H1 (cell line): ENCODE data around the gene CHMP6. TPM values are rescaled to one million over a fixed set of nuclear protein-coding genes. Genes with fewer than 3 reads are reported as not detected.
A peak's percentile ranks its signal among the peaks of the same experiment; 100 is the strongest.

ENCODE experiments used
- CTCF ChIA-PET: fragments of 300-600 bp; sonication (Branson Sonifier 250); formaldehyde crosslinking; loops from one replicate; lab custom pipeline; 2021; ENCODE audit not compliant: partially characterized antibody; lab: Charles Lee
- POLR2A ChIA-PET: fragments of 300-600 bp; sonication (Branson Sonifier 250); formaldehyde crosslinking; loops from one replicate; lab custom pipeline; 2021; ENCODE audit warnings: inconsistent platforms; ENCODE audit not compliant: partially characterized antibody; lab: Charles Lee
- DNase-seq, 2 experiments: peaks; one replicate each; pipeline versions ENCODE4 v3.0.0 to v3.0.0-alpha.2; 2010 to 2022; ENCODE audit warnings: low spot score in 2 of 2, low read depth in 1 of 2, mixed read lengths in 1 of 2
- FAIRE-seq: peaks from 2 replicates; lab custom pipeline; 2011; peaks lifted over from hg19 to GRCh38; lab: Jason Lieb, UNC
- H2AFZ ChIP-seq: 2 replicates; pipeline ENCODE4 v1.8.1; 2012; ENCODE audit warnings: low read length, inconsistent platforms
- H2AK5ac ChIP-seq: 2 replicates; pipeline ENCODE4 v1.6.1; 2013; ENCODE audit warnings: low read depth, low read length
- H2BK120ac ChIP-seq: replicated peaks from 2 replicates; pipeline ENCODE3; 2013; ENCODE audit warnings: low read depth, low read length, inconsistent platforms
- H2BK12ac ChIP-seq: 2 replicates; pipeline ENCODE4 v1.6.1; 2013; ENCODE audit warnings: low read depth, low read length
- H2BK15ac ChIP-seq: 2 replicates; pipeline ENCODE4 v1.6.1; 2013; ENCODE audit warnings: low read length
- H2BK20ac ChIP-seq: 2 replicates; pipeline ENCODE4 v1.6.1; 2013; ENCODE audit warnings: low read length
- H2BK5ac ChIP-seq: 2 replicates; pipeline ENCODE4 v1.6.1; 2013; ENCODE audit warnings: low read depth, low read length
- H3K14ac ChIP-seq: 2 replicates; pipeline ENCODE4 v1.6.1; 2013; ENCODE audit warnings: inconsistent platforms; ENCODE audit not compliant: insufficient read length
- H3K18ac ChIP-seq: 2 replicates; pipeline ENCODE4 v1.6.1; 2013; ENCODE audit warnings: low read length; ENCODE audit errors: extremely low read depth
- H3K23ac ChIP-seq: 2 replicates; pipeline ENCODE4 v1.6.1; 2013; ENCODE audit warnings: inconsistent platforms; ENCODE audit not compliant: insufficient read length
- H3K23me2 ChIP-seq: 2 replicates; pipeline ENCODE4 v1.6.1; 2013; ENCODE audit warnings: low read depth, low read length
- H3K27ac ChIP-seq: 2 replicates; pipeline ENCODE4 v1.6.1; 2011; ENCODE audit warnings: low read depth, low read length, inconsistent platforms
- H3K27me3 ChIP-seq, 4 experiments: replicated peaks in 1 of 4; 1 replicate in 1 of 4; 2 replicates in 3 of 4; pipeline versions ENCODE4 v1.6.1 to v1.8.1; 2011 to 2013; ENCODE audit warnings: low read length in 3 of 4, mild to moderate bottlenecking in 3 of 4, inconsistent platforms in 2 of 4, mixed read lengths in 2 of 4, moderate library complexity in 1 of 4; ENCODE audit not compliant: control insufficient read depth in 3 of 4, insufficient read depth in 3 of 4; ENCODE audit errors: extremely low read depth in 1 of 4
- H3K36me3 ChIP-seq, 4 experiments: 2 replicates each; pipeline versions ENCODE4 v1.6.1 to v1.8.1; 2011 to 2013; ENCODE audit warnings: mild to moderate bottlenecking in 4 of 4, low read length in 3 of 4, moderate library complexity in 2 of 4, control low read depth in 1 of 4, inconsistent platforms in 1 of 4; ENCODE audit not compliant: insufficient read depth in 4 of 4, control insufficient read depth in 2 of 4
- H3K4ac ChIP-seq: replicated peaks from 2 replicates; pipeline ENCODE3; 2013; ENCODE audit warnings: low read length, low read depth, mixed read lengths, inconsistent platforms; ENCODE audit not compliant: insufficient read length
- H3K4me1 ChIP-seq, 4 experiments: replicated peaks in 1 of 4; 1 replicate in 1 of 4; 2 replicates in 3 of 4; pipeline versions ENCODE4 v1.6.1 to v1.8.1; 2011 to 2013; ENCODE audit warnings: low read length in 3 of 4, inconsistent platforms in 2 of 4, mixed read lengths in 1 of 4; ENCODE audit not compliant: insufficient read depth in 4 of 4, control insufficient read depth in 3 of 4
- H3K4me2 ChIP-seq, 2 experiments: 2 replicates each; pipeline versions ENCODE4 v1.6.1 to v1.8.1; 2011 to 2013; ENCODE audit warnings: low read depth in 2 of 2, low read length in 2 of 2, control low read depth in 1 of 2, inconsistent platforms in 1 of 2, mild to moderate bottlenecking in 1 of 2; ENCODE audit not compliant: insufficient read depth in 1 of 2
- H3K4me3 ChIP-seq, 4 experiments: fragments of 200-600, 300-600 bp in 1 of 4; sonication (generic), shearing (Covaris generic), sonication (Bioruptor Twin) in 1 of 4; 2 replicates each; pipeline versions ENCODE4 v1.5.1 to v1.8.1; 2011 to 2016; ENCODE audit warnings: low read length in 4 of 4, low read depth in 3 of 4, control low read depth in 2 of 4, inconsistent platforms in 2 of 4, mild to moderate bottlenecking in 2 of 4, mixed read lengths in 1 of 4, moderate library complexity in 1 of 4; ENCODE audit not compliant: insufficient read depth in 2 of 4; ENCODE audit errors: extremely low read depth in 1 of 4
- H3K56ac ChIP-seq: replicated peaks from 2 replicates; pipeline ENCODE3; 2013; ENCODE audit warnings: low read depth, mild to moderate bottlenecking, mixed read lengths, low read length, inconsistent platforms; ENCODE audit not compliant: insufficient read length
- H3K79me1 ChIP-seq: 2 replicates; pipeline ENCODE4 v1.6.1; 2013; ENCODE audit warnings: low read depth, low read length, control low read depth
- H3K79me2 ChIP-seq, 2 experiments: 2 replicates each; pipeline versions ENCODE4 v1.6.1 to v1.8.1; 2012 to 2013; ENCODE audit warnings: low read length in 2 of 2, mild to moderate bottlenecking in 2 of 2, inconsistent platforms in 1 of 2; ENCODE audit not compliant: insufficient read depth in 2 of 2, control insufficient read depth in 1 of 2
- H3K9ac ChIP-seq, 4 experiments: replicated peaks in 1 of 4; 1 replicate in 1 of 4; 2 replicates in 3 of 4; pipeline versions ENCODE4 v1.6.1 to v1.8.1; 2011 to 2013; ENCODE audit warnings: low read depth in 3 of 4, low read length in 3 of 4, control low read depth in 2 of 4, mild to moderate bottlenecking in 2 of 4, moderate library complexity in 2 of 4, inconsistent platforms in 1 of 4; ENCODE audit errors: extremely low read depth in 1 of 4
- H3K9me3 ChIP-seq, 2 experiments: 2 replicates each; pipeline versions ENCODE4 v1.6.1 to v1.8.1; 2012 to 2013; ENCODE audit warnings: mild to moderate bottlenecking in 2 of 2, moderate library complexity in 2 of 2, control low read depth in 1 of 2, inconsistent platforms in 1 of 2, low read depth in 1 of 2, low read length in 1 of 2, mixed read lengths in 1 of 2; ENCODE audit not compliant: insufficient read depth in 2 of 2
- H4K20me1 ChIP-seq, 2 experiments: replicated peaks in 1 of 2; 2 replicates each; pipeline versions ENCODE3 to v1.8.1; 2011 to 2013; ENCODE audit warnings: inconsistent platforms in 2 of 2, low read length in 2 of 2, mild to moderate bottlenecking in 1 of 2; ENCODE audit not compliant: insufficient read depth in 2 of 2, control insufficient read depth in 1 of 2
- H4K5ac ChIP-seq: 2 replicates; pipeline ENCODE4 v1.6.1; 2013; ENCODE audit warnings: low read length, low read depth, mixed read lengths, inconsistent platforms; ENCODE audit not compliant: insufficient read length
- H4K8ac ChIP-seq: 2 replicates; pipeline ENCODE4 v1.8.0; 2013; ENCODE audit warnings: mild to moderate bottlenecking, moderate library complexity, low read length, inconsistent platforms; ENCODE audit not compliant: insufficient read depth; ENCODE audit errors: extremely low read depth
- H4K91ac ChIP-seq: replicated peaks from 2 replicates; pipeline ENCODE3; 2013; ENCODE audit warnings: low read length, mixed read lengths, inconsistent platforms; ENCODE audit not compliant: insufficient read length
- CREB1 ChIP-seq: IDR thresholded peaks from 2 replicates; pipeline ENCODE4 v1.6.1; 2012; ENCODE audit warnings: inconsistent platforms
- JUN ChIP-seq: IDR thresholded peaks from 2 replicates; pipeline ENCODE4 v1.6.1; 2011; ENCODE audit warnings: low read depth, mild to moderate bottlenecking, improper control_type of control experiment, low read length
- KDM1A ChIP-seq: fragments of 200-600, 300-600 bp; sonication (generic); IDR thresholded peaks from 2 replicates; pipeline ENCODE4 v1.7.1; 2016; ENCODE audit warnings: mild to moderate bottlenecking, low read length, borderline replicate concordance
- MAFK ChIP-seq: IDR thresholded peaks from 2 replicates; pipeline ENCODE4 v1.6.1; 2012; ENCODE audit warnings: low read depth, mild to moderate bottlenecking, improper control_type of control experiment, low read length
- NRF1 ChIP-seq: IDR thresholded peaks from 2 replicates; pipeline ENCODE4 v1.6.1; 2011; ENCODE audit warnings: mild to moderate bottlenecking, low read depth, low read length, improper control_type of control experiment
- POU5F1 ChIP-seq: IDR thresholded peaks from 2 replicates; pipeline ENCODE4 v1.6.1; 2011; ENCODE audit warnings: low read depth, mild to moderate bottlenecking, low read length, moderate library complexity
- RFX5 ChIP-seq: IDR thresholded peaks from 2 replicates; pipeline ENCODE4 v1.6.1; 2011; ENCODE audit warnings: low read depth, low read length, improper control_type of control experiment, borderline replicate concordance
- RXRA ChIP-seq: IDR thresholded peaks from 2 replicates; pipeline ENCODE4 v1.6.1; 2011; ENCODE audit warnings: low read depth, mild to moderate bottlenecking, low read length, moderate library complexity; ENCODE audit not compliant: insufficient read depth
- USF2 ChIP-seq: IDR thresholded peaks from 2 replicates; pipeline ENCODE4 v1.6.1; 2011; ENCODE audit warnings: low read length, improper control_type of control experiment
- ZNF274 ChIP-seq: IDR thresholded peaks from 2 replicates; pipeline ENCODE4 v1.7.0; 2012; ENCODE audit warnings: low read length, borderline replicate concordance; ENCODE audit errors: extremely low read depth
- WGBS, 2 experiments: shearing (Covaris generic) in 1 of 2; methylation state at CpG; one replicate each; pipeline versions ENCODE4 v1.1.6 to v1.1.7; 2013 to 2015; ENCODE audit warnings: low lambda C conversion rate in 2 of 2, mixed read lengths in 2 of 2, inconsistent platforms in 1 of 2, low coverage in 1 of 2, missing lambda C conversion rate in 1 of 2; ENCODE audit not compliant: insufficient replicate concordance in 2 of 2, insufficient coverage in 1 of 2, insufficient read length in 1 of 2; ENCODE audit errors: extremely low coverage in 1 of 2, missing lambda C conversion rate in 1 of 2; 5-methylcytosine and 5-hydroxymethylcytosine counted together
- polyA plus RNA-seq, 7 experiments: library from polyadenylated mRNA; depleted of rRNA in 3 of 7; stranded (reverse) in 5 of 7; unstranded in 2 of 7; fragments of >200 nt in 5 of 7; fragments of 200-250 nt in 2 of 7; gene quantifications; 1 replicate in 5 of 7; 2 replicates in 1 of 7; 4 replicates in 1 of 7; pipeline versions ENCODE4 v1.2.1 to v1.2.3, GENCODE V29; 2011 to 2013; ENCODE audit warnings: missing spikeins in 2 of 7, mixed read lengths in 2 of 7
- total RNA-seq: library from RNA; stranded (reverse); fragmentation: NEBNext Ultra II Directional; extraction: Animal tissue kit (Norgen Biotek cat#: 25700); gene quantifications from 2 replicates; pipeline ENCODE4 v1.2.1, GENCODE V29; 2021

CHMP6 gene
- total and polyA plus RNA-seq, 2 of the 8 experiments (the other 6 are each of a cell fraction or from before 2014, with no cell fraction given), result 15.7 to 24.3 TPM

GRCh38 chr17:80984749-80985148, 6.9 kb upstream of the CHMP6 start:
- H3K4me3 ChIP-seq, result no peak overlapping the region
- no peak overlapping the region for H3K4me2 ChIP-seq
- no peak overlapping the region for H4K5ac ChIP-seq
- no peaks in the 10 kb centered on the region for H3K36me3 ChIP-seq
- H3K23ac ChIP-seq, result no peak overlapping the region
- no peak overlapping the region for H3K14ac ChIP-seq
- H2BK120ac ChIP-seq, result no peak overlapping the region
- H3K56ac ChIP-seq, result no peak overlapping the region
- no peak overlapping the region for H3K9ac ChIP-seq
- no peak overlapping the region for H2BK5ac ChIP-seq
- H3K79me2 ChIP-seq, result no peaks in the 10 kb centered on the region
- DNase-seq (peak in 1 of 2 experiments; percentile 57), FAIRE-seq (peak; percentile 7)
- no peak overlapping the region for H2AFZ ChIP-seq
- peaks cover 0 to 9% (median 4%) of the 10 kb centered on the region in 4 experiments; a peak in 6 of 7 replicates for H3K27me3 ChIP-seq
- no peak overlapping the region for H3K27ac ChIP-seq
- H4K8ac ChIP-seq, result peak overlapping the region; percentile 22; the same call in 1 of the 2 replicates
- H3K4me1 ChIP-seq, result peaks cover 0 to 13% (median 3%) of the 10 kb centered on the region in 4 experiments; a peak in 5 of 7 replicates
- WGBS, 2 experiments, result 48% methylated on average over 7 of the region's 7 CpGs; no CpG with 5 or more reads in 1 of the 2 experiments
- H2BK15ac ChIP-seq, result no peak overlapping the region
- H2AK5ac ChIP-seq, result no peak overlapping the region
- H3K4ac ChIP-seq, result no peak overlapping the region
- H3K9me3 ChIP-seq, result no peaks in the 10 kb centered on the region
- H4K91ac ChIP-seq, result no peak overlapping the region
- H2BK20ac ChIP-seq, result no peak overlapping the region
- no peak overlapping the region for H2BK12ac ChIP-seq
- H4K20me1 ChIP-seq, result no peaks in the 10 kb centered on the region
- no peak overlapping the region for H3K18ac ChIP-seq
- POLR2A ChIA-PET, result no interaction called here
- H3K79me1 ChIP-seq, result no peaks in the 10 kb centered on the region
- H3K23me2 ChIP-seq, result peaks cover 6% of the 10 kb centered on the region; the same call in 1 of the 2 replicates
- CTCF ChIA-PET, result interaction anchor here (0.8 to 2.7 kb wide), 10 partner anchors 12 to 226 kb away, joined by 3 to 8 read pairs (median 4); no protein-coding TSS in a partner anchor
- TF ChIP-seq RFX5 (no peak), CREB1 (0 out of 2 replicates have a peak, but pooled peaks have one; percentile 17), ZNF274 (no peak), RXRA (no peak), JUN (no peak), POU5F1 (no peak), NRF1 (no peak), MAFK (no peak), USF2 (peak; percentile 55; the same call in 1 of the 2 replicates), KDM1A (no peak)
